GM12872 (cell line): ENCODE results near the gene TYSND1.

ENCODE experiments used
- CTCF ChIP-seq: IDR thresholded peaks from 3 replicates; pipeline ENCODE4 v1.5.1; 2011; ENCODE audit warnings: low read depth, mild to moderate bottlenecking, low read length, moderate library complexity; ENCODE audit not compliant: insufficient read depth

Gene TYSND1

GRCh38 chr10:70098271-70098670 is 48.2 kb downstream of the TYSND1 start:
- TF ChIP-seq CTCF, result no peak

- no peak for TF ChIP-seq CTCF
These were observed 49.0 kb downstream of the TYSND1 start for GRCh38 chr10:70097459-70097858.

- no peak for TF ChIP-seq CTCF
These were observed 49.6 kb downstream of the TYSND1 start for GRCh38 chr10:70096705-70097420.

- no peak for TF ChIP-seq CTCF
These were observed 50.3 kb downstream of the TYSND1 start for GRCh38 chr10:70096016-70096704.

GRCh38 chr10:70094250-70094649 is 52.2 kb downstream of the TYSND1 start:
- no peak for TF ChIP-seq CTCF

- TF ChIP-seq CTCF, result no peak
These were observed 53.1 kb downstream of the TYSND1 start for GRCh38 chr10:70093335-70093944.

- no peak for TF ChIP-seq CTCF
These were observed 54.1 kb downstream of the TYSND1 start for GRCh38 chr10:70092389-70092718.
